GM12864 (cell line): ENCODE measurements around the gene F2RL2.

Source experiments
- DNase-seq: peaks from one replicate; pipeline ENCODE4 v3.0.0-alpha.2; 2011; ENCODE audit warnings: low read depth
- H3K4me3 ChIP-seq: 2 replicates; pipeline ENCODE4 v1.5.1; 2011; ENCODE audit warnings: mild to moderate bottlenecking, low read depth, low read length, control low read depth
- CTCF ChIP-seq: IDR thresholded peaks from 2 replicates; pipeline ENCODE4 v1.5.1; 2011; ENCODE audit warnings: low read depth, mild to moderate bottlenecking, moderate library complexity, low read length, control low read depth, inconsistent platforms; ENCODE audit errors: missing control alignments

The F2RL2 gene

GRCh38 chr5:76662521-76662920 is 39.3 kb upstream of the F2RL2 start:
- DNase-seq = no peak
- no peak for TF ChIP-seq CTCF
- H3K4me3 ChIP-seq = no peak overlapping the region

- TF ChIP-seq CTCF = no peak
- DNase-seq = no peak
- H3K4me3 ChIP-seq = no peak overlapping the region
These were observed 37.2 kb upstream of the F2RL2 start for GRCh38 chr5:76660360-76660759.

GRCh38 chr5:76657683-76658311 is 34.6 kb upstream of the F2RL2 start:
- no peak overlapping the region for H3K4me3 ChIP-seq
- DNase-seq = no peak
- no peak for TF ChIP-seq CTCF

- no peak for DNase-seq
- H3K4me3 ChIP-seq = no peak overlapping the region
- TF ChIP-seq CTCF = no peak
These were observed 33.9 kb upstream of the F2RL2 start for GRCh38 chr5:76657091-76657490.

- TF ChIP-seq CTCF = no peak
- DNase-seq = no peak
- no peak overlapping the region for H3K4me3 ChIP-seq
These were observed 29.7 kb upstream of the F2RL2 start for GRCh38 chr5:76652809-76653414.

GRCh38 chr5:76649140-76649539 is 25.9 kb upstream of the F2RL2 start:
- no peak for DNase-seq
- no peak overlapping the region for H3K4me3 ChIP-seq
- TF ChIP-seq CTCF = no peak

GRCh38 chr5:76643371-76643770 is 20.2 kb upstream of the F2RL2 start:
- no peak for DNase-seq
- no peak overlapping the region for H3K4me3 ChIP-seq
- no peak for TF ChIP-seq CTCF
